Dermis microvascular lymphatic vessel endothelial cell (primary cell): ENCODE results near the gene FSIP1. TPM values are rescaled to one million over a fixed set of nuclear protein-coding genes. Genes with fewer than 3 reads are reported as not detected.
A peak's percentile ranks its signal among the peaks of the same experiment; 100 is the strongest.

ENCODE experiments used
- DNase-seq, 2 donors: peaks; one replicate each; pipeline versions ENCODE4 v3.0.0 to v3.0.0-alpha.2; 2010; ENCODE audit warnings: low read depth in 2 of 2
- total RNA-seq: library from RNA; depleted of rRNA; stranded (reverse); fragments of >200 nt; gene quantifications from 2 replicates; pipeline ENCODE4 v1.2.1, GENCODE V29; 2014

The FSIP1 gene
- total RNA-seq, 1 donor from 2014 or later = 0.51 TPM

- peak; percentile 65 to 75 for DNase-seq
Measured at GRCh38 chr15:39685999-39686613, 96.5 kb downstream of the FSIP1 start.

- DNase-seq = no peak
Measured at GRCh38 chr15:39685367-39685766, 97.3 kb downstream of the FSIP1 start.

GRCh38 chr15:39684233-39684632 is 98.4 kb downstream of the FSIP1 start:
- DNase-seq = no peak

GRCh38 chr15:39682366-39682765 is 100.3 kb downstream of the FSIP1 start:
- DNase-seq = no peak

- DNase-seq = no peak
Measured at GRCh38 chr15:39680868-39681267, 101.8 kb downstream of the FSIP1 start.

GRCh38 chr15:39672666-39673065 is 110.0 kb downstream of the FSIP1 start:
- DNase-seq = no peak

- DNase-seq = no peak
Measured at GRCh38 chr15:39672184-39672583, 110.5 kb downstream of the FSIP1 start.

GRCh38 chr15:39670687-39671086 is 112.0 kb downstream of the FSIP1 start:
- DNase-seq = no peak

- no peak for DNase-seq
Measured at GRCh38 chr15:39669661-39670060, 113.0 kb downstream of the FSIP1 start.

- DNase-seq = no peak
Measured at GRCh38 chr15:39669241-39669640, 113.4 kb downstream of the FSIP1 start.

GRCh38 chr15:39668457-39668856 is 114.2 kb downstream of the FSIP1 start:
- no peak for DNase-seq

GRCh38 chr15:39667382-39668127 is 115.1 kb downstream of the FSIP1 start:
- DNase-seq = no peak

GRCh38 chr15:39666677-39667076 is 116.0 kb downstream of the FSIP1 start:
- DNase-seq = peak in 1 of 2 donors; percentile 8

- no peak for DNase-seq
Measured at GRCh38 chr15:39665629-39666250, 116.9 kb downstream of the FSIP1 start.

- DNase-seq = no peak
Measured at GRCh38 chr15:39663704-39664250, 118.9 kb downstream of the FSIP1 start.

GRCh38 chr15:39661776-39662175 is 120.9 kb downstream of the FSIP1 start:
- no peak for DNase-seq

GRCh38 chr15:39658740-39659139 is 123.9 kb downstream of the FSIP1 start:
- DNase-seq = no peak

- peak in 1 of 2 donors; percentile 40 for DNase-seq
Measured at GRCh38 chr15:39657668-39658067, 125.0 kb downstream of the FSIP1 start.

- DNase-seq = no peak
Measured at GRCh38 chr15:39657181-39657580, 125.5 kb downstream of the FSIP1 start.

- DNase-seq = no peak
Measured at GRCh38 chr15:39654304-39654703, 128.3 kb downstream of the FSIP1 start.

- no peak for DNase-seq
Measured at GRCh38 chr15:39651881-39652280, 130.8 kb downstream of the FSIP1 start.

- DNase-seq = no peak
Measured at GRCh38 chr15:39651295-39651694, 131.3 kb downstream of the FSIP1 start.
